ENCODE measurements around the gene SLC7A4.

SLC7A4 gene

GRCh38 chr22:21026783-21027692 lies 5.3 kb downstream of the SLC7A4 start:
- no peak overlapping the region for H2AFZ ChIP-seq
- no peak overlapping the region for H3K27ac ChIP-seq
- H3K4me2 ChIP-seq (ENCODE audit: low read length): no peak overlapping the region
- H3K4me1 ChIP-seq: no peaks in the 10 kb centered on the region
- no peak overlapping the region for H3K4me3 ChIP-seq (ENCODE audit: low read depth, low read length)
- no peaks in the 10 kb centered on the region for H3K9me3 ChIP-seq (ENCODE audit: control insufficient read depth, low read length)
- no peaks in the 10 kb centered on the region for H3K79me2 ChIP-seq
- H3K27me3 ChIP-seq (ENCODE audit: control insufficient read depth, insufficient read depth, low read length): peaks cover 3% of the 10 kb centered on the region
- no peak for TF ChIP-seq CTCF (IDR thresholded peaks at IDR 0.05)
- no peak overlapping the region for H3K9ac ChIP-seq
- H3K36me3 ChIP-seq (ENCODE audit: control insufficient read depth, insufficient read depth, low read length): no peaks in the 10 kb centered on the region

DNA sequence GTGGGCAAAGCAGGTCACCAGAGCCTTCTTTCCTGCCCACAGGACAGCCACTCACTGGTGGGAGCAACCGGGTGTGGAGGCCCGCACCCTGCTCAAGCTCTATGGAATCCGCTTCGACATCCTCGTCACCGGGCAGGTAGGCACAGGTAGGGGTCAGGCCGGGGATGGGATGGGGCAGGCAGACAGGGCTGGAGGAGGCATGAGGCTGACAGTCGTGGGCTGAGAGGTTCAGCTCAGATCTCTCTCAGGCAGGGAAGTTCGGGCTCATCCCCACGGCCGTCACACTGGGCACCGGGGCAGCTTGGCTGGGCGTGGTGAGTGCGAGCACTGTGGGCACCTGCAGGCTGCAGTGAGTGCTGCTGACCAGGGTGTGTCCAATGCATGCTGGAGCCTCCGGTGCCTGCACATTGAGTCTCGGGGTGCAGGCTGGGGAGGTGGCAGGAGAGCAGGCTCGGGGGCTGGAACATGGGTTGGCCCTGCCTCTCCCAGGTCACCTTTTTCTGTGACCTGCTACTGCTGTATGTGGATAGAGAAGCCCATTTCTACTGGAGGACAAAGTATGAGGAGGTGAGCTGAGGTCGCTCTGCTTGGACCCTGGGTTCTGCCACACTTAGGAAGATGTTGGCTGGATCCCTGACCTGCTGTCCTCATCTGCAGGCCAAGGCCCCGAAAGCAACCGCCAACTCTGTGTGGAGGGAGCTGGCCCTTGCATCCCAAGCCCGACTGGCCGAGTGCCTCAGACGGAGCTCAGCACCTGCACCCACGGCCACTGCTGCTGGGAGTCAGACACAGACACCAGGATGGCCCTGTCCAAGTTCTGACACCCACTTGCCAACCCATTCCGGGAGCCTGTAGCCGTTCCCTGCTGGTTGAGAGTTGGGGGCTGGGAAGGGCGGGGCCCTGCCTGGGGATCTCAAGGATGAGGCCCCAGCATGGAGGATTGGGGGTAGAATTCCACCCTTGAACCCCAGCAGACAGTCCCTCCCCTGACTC lies 6.3 kb downstream of the SLC7A4 start:
- no peak overlapping the region for H3K4me3 ChIP-seq (ENCODE audit: low read depth, low read length)
- no peaks in the 10 kb centered on the region for H3K9me3 ChIP-seq (ENCODE audit: control insufficient read depth, low read length)
- H3K27me3 ChIP-seq (ENCODE audit: control insufficient read depth, insufficient read depth, low read length): no peaks in the 10 kb centered on the region
- no peaks in the 10 kb centered on the region for H3K36me3 ChIP-seq (ENCODE audit: control insufficient read depth, insufficient read depth, low read length)
- H3K9ac ChIP-seq: no peak overlapping the region
- H2AFZ ChIP-seq: no peak overlapping the region
- H3K4me2 ChIP-seq (ENCODE audit: low read length): no peak overlapping the region
- H3K4me1 ChIP-seq: no peaks in the 10 kb centered on the region
- H3K27ac ChIP-seq: no peak overlapping the region
- H3K79me2 ChIP-seq: no peaks in the 10 kb centered on the region
- TF ChIP-seq CTCF (IDR thresholded peaks at IDR 0.05): no peak

DNA sequence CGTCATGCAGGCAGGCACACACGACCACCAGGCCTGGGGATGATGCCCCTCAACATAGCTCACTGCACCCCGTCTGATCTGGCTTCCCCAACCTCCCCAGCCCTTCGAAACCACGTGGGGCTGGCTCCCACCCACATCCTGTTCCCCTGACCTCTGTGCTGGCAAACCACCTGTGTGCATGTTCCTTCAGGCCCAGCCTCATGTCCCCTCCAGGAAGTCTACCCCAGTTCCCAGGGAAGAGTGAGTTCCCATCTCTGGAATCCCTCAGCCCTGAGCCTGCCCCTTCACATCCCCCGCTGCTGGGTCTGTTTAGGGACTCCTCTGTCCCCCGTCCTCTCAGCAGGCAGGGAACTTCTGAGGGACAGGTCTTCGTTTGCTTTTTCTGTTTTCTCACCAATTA lies 7.1 kb downstream of the SLC7A4 start:
- Histone ChIP-seq H3K36me3 (ENCODE audit: control insufficient read depth, insufficient read depth, low read length) (no peaks in the 10 kb centered on the region), H2AFZ (no peak overlapping the region), H3K79me2 (no peaks in the 10 kb centered on the region), H3K9me3 (ENCODE audit: control insufficient read depth, low read length) (no peaks in the 10 kb centered on the region), H3K4me1 (no peaks in the 10 kb centered on the region), H3K4me3 (ENCODE audit: low read depth, low read length) (no peak overlapping the region), H3K27ac (no peak overlapping the region), H3K9ac (no peak overlapping the region), H3K4me2 (ENCODE audit: low read length) (no peak overlapping the region), H3K27me3 (ENCODE audit: control insufficient read depth, insufficient read depth, low read length) (no peaks in the 10 kb centered on the region)
- no peak for TF ChIP-seq CTCF (IDR thresholded peaks at IDR 0.05)

- no peak overlapping the region for H2AFZ ChIP-seq
- no peaks in the 10 kb centered on the region for H3K9me3 ChIP-seq (ENCODE audit: control insufficient read depth, low read length)
- no peaks in the 10 kb centered on the region for H3K79me2 ChIP-seq
- no peak overlapping the region for H3K27ac ChIP-seq
- no peaks in the 10 kb centered on the region for H3K27me3 ChIP-seq (ENCODE audit: control insufficient read depth, insufficient read depth, low read length)
- H3K9ac ChIP-seq: no peak overlapping the region
- no peak overlapping the region for H3K4me2 ChIP-seq (ENCODE audit: low read length)
- TF ChIP-seq CTCF (IDR thresholded peaks at IDR 0.05): no peak
- H3K4me1 ChIP-seq: no peaks in the 10 kb centered on the region
- H3K36me3 ChIP-seq (ENCODE audit: control insufficient read depth, insufficient read depth, low read length): no peaks in the 10 kb centered on the region
- H3K4me3 ChIP-seq (ENCODE audit: low read depth, low read length): no peak overlapping the region
Measured at GRCh38 chr22:21022955-21023614, 9.3 kb downstream of the SLC7A4 start.

Data from parathyroid adenoma (tissue), 2 donors.